ENCODE measurements around the gene HTR2A. TPM values are rescaled to one million over a fixed set of nuclear protein-coding genes. Genes with fewer than 3 reads are reported as not detected.

HTR2A gene
- total RNA-seq, 2 donors from 2014 or later = 0.16 to 0.78 TPM

DNA sequence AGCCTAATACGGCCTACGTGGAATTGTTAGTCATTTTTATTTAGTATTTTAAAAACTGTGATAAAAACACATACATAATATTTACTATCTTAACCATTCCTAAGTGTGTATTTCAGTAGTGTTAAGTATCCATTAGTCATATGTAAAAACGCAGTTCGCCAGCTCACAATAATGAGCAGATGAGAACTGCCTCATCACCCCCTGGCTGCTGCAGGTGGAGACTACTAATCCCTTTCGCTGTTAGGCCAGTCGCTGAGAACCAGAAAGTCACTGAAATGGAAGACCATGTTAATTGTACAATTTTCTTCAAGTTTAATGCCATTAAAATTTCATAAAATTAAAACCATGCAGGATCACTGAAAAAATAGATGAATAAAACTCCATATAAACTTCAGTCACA is 101.5 kb downstream of the HTR2A start:
- Histone ChIP-seq H3K9me3 (no peaks in the 10 kb centered on the region), H3K36me3 (peaks cover 9% of the 10 kb centered on the region), H3K27me3 (no peaks in the 10 kb centered on the region), H3K4me3 (no peak overlapping the region), H3K27ac (no peak overlapping the region), H3K4me1 (peaks cover 0 to 22% of the 10 kb centered on the region in 2 donors)
- TF ChIP-seq CTCF (IDR thresholded peaks at IDR 0.05) = no peak
- DNase-seq (ENCODE audit: low spot score) = no peak

DNA sequence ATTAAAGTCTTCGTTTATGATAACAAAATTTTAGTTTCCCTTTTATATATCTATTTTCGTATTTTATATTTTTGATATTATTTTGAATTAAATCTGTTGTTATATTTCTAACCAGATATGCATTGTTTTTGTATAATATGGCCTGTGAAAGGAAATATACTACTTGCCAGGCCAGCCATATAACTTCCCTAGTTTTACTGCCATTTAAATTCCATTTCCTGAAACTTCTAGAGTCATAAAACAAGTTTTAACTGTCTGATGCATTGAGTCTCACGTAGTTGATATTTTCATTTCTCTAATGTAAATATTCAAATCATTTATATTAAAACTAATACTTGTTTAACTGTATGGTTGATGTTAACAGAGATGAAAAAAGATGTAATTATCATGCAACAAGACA is 113.3 kb downstream of the HTR2A start:
- peaks cover 82% of the 10 kb centered on the region for H3K36me3 ChIP-seq
- H3K9me3 ChIP-seq = no peaks in the 10 kb centered on the region
- no peaks in the 10 kb centered on the region for H3K4me1 ChIP-seq
- H3K27ac ChIP-seq = no peak overlapping the region
- no peak for TF ChIP-seq CTCF (IDR thresholded peaks at IDR 0.05)
- DNase-seq (ENCODE audit: low spot score) = no peak
- no peak overlapping the region for H3K4me3 ChIP-seq
- H3K27me3 ChIP-seq = no peaks in the 10 kb centered on the region

- DNase-seq (ENCODE audit: low spot score) = no peak
- Histone ChIP-seq H3K4me3 (no peak overlapping the region), H3K27me3 (no peaks in the 10 kb centered on the region), H3K36me3 (peaks cover 88% of the 10 kb centered on the region), H3K4me1 (no peaks in the 10 kb centered on the region), H3K27ac (no peak overlapping the region), H3K9me3 (no peaks in the 10 kb centered on the region)
- TF ChIP-seq CTCF (IDR thresholded peaks at IDR 0.05) = no peak
Measured at GRCh38 chr13:46782691-46783090, 114.2 kb downstream of the HTR2A start.

- Histone ChIP-seq H3K27me3 (no peaks in the 10 kb centered on the region), H3K9me3 (no peaks in the 10 kb centered on the region), H3K36me3 (peaks cover 94% of the 10 kb centered on the region), H3K4me3 (no peak overlapping the region), H3K27ac (no peak overlapping the region), H3K4me1 (no peaks in the 10 kb centered on the region)
- no peak for TF ChIP-seq CTCF (IDR thresholded peaks at IDR 0.05)
- no peak for DNase-seq (ENCODE audit: low spot score)
Measured at GRCh38 chr13:46782066-46782465, 114.8 kb downstream of the HTR2A start.

Other genes with a start within 250 kb of the HTR2A start
- 100 to 1,000 TPM in 1 of 2 donors, 10 to 100 TPM in 1; 76.3 to 113 TPM for gene ESD, start 99.9 kb downstream of the HTR2A start, total RNA-seq